ENCODE results near the gene TRIM41.

TRIM41 gene

DNA sequence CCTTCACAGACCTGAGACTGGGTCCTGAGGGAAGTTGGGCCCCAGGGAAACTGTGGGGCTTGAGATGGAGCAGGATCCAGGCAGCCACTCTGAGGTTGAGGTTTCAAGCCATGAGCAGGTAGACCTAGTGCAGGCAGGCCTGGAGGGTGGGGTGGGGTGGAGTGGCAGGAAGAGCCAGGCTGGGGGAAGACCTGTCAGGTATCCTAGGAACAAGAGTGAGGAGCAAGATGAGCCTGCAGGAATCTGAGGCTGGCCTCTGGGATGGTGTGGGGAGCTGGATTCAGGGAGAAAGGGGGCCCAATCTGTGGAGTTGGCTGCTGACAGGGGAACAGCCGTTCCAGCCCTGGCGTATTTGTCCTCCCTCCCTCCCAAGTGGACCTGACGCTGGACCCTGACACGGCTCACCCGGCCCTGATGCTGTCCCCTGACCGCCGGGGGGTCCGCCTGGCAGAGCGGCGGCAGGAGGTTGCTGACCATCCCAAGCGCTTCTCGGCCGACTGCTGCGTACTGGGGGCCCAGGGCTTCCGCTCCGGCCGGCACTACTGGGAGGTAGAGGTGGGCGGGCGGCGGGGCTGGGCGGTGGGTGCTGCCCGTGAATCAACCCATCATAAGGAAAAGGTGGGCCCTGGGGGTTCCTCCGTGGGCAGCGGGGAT lies 10.8 kb downstream of the TRIM41 start:
- in situ Hi-C loops (cut with MboI; ENCODE audit: low sequenced_read_pairs, unreplicated experiment), result no loop called here
- TF ChIP-seq, protein P1, sequence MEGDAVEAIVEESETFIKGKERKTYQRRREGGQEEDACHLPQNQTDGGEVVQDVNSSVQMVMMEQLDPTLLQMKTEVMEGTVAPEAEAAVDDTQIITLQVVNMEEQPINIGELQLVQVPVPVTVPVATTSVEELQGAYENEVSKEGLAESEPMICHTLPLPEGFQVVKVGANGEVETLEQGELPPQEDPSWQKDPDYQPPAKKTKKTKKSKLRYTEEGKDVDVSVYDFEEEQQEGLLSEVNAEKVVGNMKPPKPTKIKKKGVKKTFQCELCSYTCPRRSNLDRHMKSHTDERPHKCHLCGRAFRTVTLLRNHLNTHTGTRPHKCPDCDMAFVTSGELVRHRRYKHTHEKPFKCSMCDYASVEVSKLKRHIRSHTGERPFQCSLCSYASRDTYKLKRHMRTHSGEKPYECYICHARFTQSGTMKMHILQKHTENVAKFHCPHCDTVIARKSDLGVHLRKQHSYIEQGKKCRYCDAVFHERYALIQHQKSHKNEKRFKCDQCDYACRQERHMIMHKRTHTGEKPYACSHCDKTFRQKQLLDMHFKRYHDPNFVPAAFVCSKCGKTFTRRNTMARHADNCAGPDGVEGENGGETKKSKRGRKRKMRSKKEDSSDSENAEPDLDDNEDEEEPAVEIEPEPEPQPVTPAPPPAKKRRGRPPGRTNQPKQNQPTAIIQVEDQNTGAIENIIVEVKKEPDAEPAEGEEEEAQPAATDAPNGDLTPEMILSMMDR (IDR thresholded peaks at IDR 0.05; ENCODE audit: borderline replicate concordance, control extremely low read depth, extremely low read depth, insufficient read depth, missing control alignments), result no peak
- no peak for DNase-seq (ENCODE audit: low spot score)

- in situ Hi-C loops (cut with MboI; ENCODE audit: low sequenced_read_pairs, unreplicated experiment), result no loop called here
- TF ChIP-seq, protein P1 (IDR thresholded peaks at IDR 0.05; ENCODE audit: borderline replicate concordance, control extremely low read depth, extremely low read depth, insufficient read depth, missing control alignments), result no peak
- DNase-seq (ENCODE audit: low spot score), result no peak
Measured at GRCh38 chr5:181234455-181235306, 11.6 kb downstream of the TRIM41 start.

DNA sequence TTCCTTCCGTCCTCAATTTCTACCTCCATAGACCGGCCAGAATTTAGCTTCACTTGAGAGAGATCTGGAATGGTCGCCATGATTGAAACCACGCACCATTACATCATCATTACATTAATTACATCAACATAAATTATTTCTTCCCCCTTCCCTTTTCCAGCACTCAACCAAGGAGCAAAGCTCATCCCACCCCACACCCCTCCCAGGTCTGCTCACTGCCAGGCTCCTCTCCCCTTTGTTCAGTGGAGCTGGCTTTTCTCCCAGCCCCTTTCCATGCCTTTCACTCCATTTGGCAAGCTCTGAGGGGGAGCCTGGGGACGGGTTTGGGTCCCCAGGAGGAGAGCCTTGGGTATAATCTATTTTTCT lies 12.2 kb downstream of the TRIM41 start:
- DNase-seq (ENCODE audit: low spot score), result no peak
- in situ Hi-C loops (cut with MboI; ENCODE audit: low sequenced_read_pairs, unreplicated experiment), result no loop called here
- TF ChIP-seq, protein P1 (IDR thresholded peaks at IDR 0.05; ENCODE audit: borderline replicate concordance, control extremely low read depth, extremely low read depth, insufficient read depth, missing control alignments), result no peak

GRCh38 chr5:181235689-181236366 lies 12.7 kb downstream of the TRIM41 start:
- in situ Hi-C loops (cut with MboI; ENCODE audit: low sequenced_read_pairs, unreplicated experiment), result no loop called here
- TF ChIP-seq, protein P1 (IDR thresholded peaks at IDR 0.05; ENCODE audit: borderline replicate concordance, control extremely low read depth, extremely low read depth, insufficient read depth, missing control alignments), result no peak
- no peak for DNase-seq (ENCODE audit: low spot score)

GRCh38 chr5:181236471-181236870 lies 13.4 kb downstream of the TRIM41 start:
- no peak for DNase-seq (ENCODE audit: low spot score)
- in situ Hi-C loops (cut with MboI; ENCODE audit: low sequenced_read_pairs, unreplicated experiment), result no loop called here
- TF ChIP-seq, protein P1 (IDR thresholded peaks at IDR 0.05; ENCODE audit: borderline replicate concordance, control extremely low read depth, extremely low read depth, insufficient read depth, missing control alignments), result no peak

DNA sequence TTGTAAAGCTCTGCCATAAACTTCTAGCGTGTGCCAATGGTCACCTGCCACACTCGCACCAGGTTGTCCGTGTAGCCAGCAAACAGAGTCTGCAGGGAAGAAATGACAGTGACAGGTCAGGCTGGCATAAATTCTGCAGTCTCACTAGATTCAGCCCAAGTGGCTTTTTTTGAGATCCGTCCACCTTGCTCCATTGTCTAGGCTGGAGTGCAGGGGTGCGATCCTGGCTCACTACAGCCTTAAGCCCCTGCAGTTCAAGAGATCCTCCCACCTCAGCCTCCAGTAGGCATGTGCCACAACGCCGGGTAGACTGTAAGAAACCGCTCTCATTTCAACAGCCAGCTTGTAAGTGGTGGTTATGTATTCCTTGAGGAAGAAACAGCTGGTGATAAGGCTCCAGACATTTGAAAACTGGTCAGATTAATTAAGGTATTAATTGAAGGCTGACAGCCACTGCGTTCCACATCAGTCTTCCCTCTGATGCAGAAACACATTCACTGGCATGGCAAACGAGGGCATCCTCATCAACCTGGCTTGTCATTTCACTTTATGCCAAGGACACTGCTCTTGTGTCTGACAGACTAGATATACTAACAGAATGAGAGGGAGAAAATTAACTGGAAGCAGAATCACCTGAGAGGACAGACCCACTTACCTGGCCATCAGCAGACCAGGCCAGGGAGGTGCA lies 14.0 kb downstream of the TRIM41 start:
- TF ChIP-seq, protein P1 (IDR thresholded peaks at IDR 0.05; ENCODE audit: borderline replicate concordance, control extremely low read depth, extremely low read depth, insufficient read depth, missing control alignments), result no peak
- in situ Hi-C loops (cut with MboI; ENCODE audit: low sequenced_read_pairs, unreplicated experiment), result no loop called here
- DNase-seq (ENCODE audit: low spot score), result no peak
